SU-DHL-6 (cell line): ENCODE measurements around the gene PSMA5.

Source experiments
- CTCF ChIP-seq: fragments of 200-600 bp; sonication (generic); IDR thresholded peaks from one replicate; pipeline ENCODE4 v1.5.1; 2017; ENCODE audit warnings: antibody characterized with exemption, mild to moderate bottlenecking, low read length, moderate library complexity; ENCODE audit not compliant: insufficient read depth, poor library complexity, severe bottlenecking
- EZH2phosphoT487 ChIP-seq: fragments of 200-600 bp; sonication (generic), shearing (Covaris generic); conservative IDR thresholded peaks from 2 replicates; pipeline ENCODE4 v1.6.1; 2018; ENCODE audit warnings: mild to moderate bottlenecking, antibody characterized with exemption, low read length, moderate library complexity, mixed read lengths

GRCh38 chr1:109423498-109423897 lies 2.8 kb downstream of the PSMA5 start:
- TF ChIP-seq CTCF, result no peak
- TF ChIP-seq EZH2phosphoT487, result no peak
